Epithelial cell of proximal tubule (primary cell): ENCODE data around the gene LHFPL6. TPM values are rescaled to one million over a fixed set of nuclear protein-coding genes. Genes with fewer than 3 reads are reported as not detected.

ENCODE experiments used
- DNase-seq: peaks from one replicate; pipeline ENCODE4 v3.0.0-alpha.2; 2011; ENCODE audit warnings: low read depth
- H3K4me3 ChIP-seq: 2 replicates; pipeline ENCODE4 v1.5.1; 2011; ENCODE audit warnings: low read depth, mild to moderate bottlenecking, low read length
- total RNA-seq: library from RNA; depleted of rRNA; stranded (reverse); fragments of >200 nt; gene quantifications from 2 replicates; pipeline ENCODE4 v1.2.3, GENCODE V29; 2015
- TF ChIP-seq, protein P1 (sequence below): conservative IDR thresholded peaks from 2 replicates; pipeline ENCODE4 v1.5.1; 2012; ENCODE audit warnings: low read depth, mild to moderate bottlenecking, low read length

LHFPL6 gene
- total RNA-seq, 1 donor from 2014 or later = 5.2 TPM

DNA sequence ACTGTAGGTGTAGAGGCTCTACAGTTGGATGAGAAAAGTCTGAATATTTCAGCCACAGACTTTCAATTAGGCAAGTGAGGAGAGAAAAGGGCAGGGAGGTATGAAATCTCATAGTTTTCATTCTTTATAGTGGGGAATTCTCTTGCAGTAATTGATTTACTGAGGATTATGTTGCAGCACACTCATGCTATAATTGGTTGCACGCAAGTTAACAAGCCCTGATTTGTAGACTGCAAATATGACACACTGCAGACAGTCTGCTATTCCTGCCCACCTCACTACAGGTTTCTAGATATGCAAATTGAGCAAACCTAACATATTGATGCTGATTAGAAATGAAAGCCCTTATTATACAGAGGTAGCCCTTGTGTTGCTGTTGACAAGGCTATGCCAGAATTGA, 139.4 kb downstream of the LHFPL6 start:
- H3K4me3 ChIP-seq = no peak overlapping the region
- TF ChIP-seq, protein P1, sequence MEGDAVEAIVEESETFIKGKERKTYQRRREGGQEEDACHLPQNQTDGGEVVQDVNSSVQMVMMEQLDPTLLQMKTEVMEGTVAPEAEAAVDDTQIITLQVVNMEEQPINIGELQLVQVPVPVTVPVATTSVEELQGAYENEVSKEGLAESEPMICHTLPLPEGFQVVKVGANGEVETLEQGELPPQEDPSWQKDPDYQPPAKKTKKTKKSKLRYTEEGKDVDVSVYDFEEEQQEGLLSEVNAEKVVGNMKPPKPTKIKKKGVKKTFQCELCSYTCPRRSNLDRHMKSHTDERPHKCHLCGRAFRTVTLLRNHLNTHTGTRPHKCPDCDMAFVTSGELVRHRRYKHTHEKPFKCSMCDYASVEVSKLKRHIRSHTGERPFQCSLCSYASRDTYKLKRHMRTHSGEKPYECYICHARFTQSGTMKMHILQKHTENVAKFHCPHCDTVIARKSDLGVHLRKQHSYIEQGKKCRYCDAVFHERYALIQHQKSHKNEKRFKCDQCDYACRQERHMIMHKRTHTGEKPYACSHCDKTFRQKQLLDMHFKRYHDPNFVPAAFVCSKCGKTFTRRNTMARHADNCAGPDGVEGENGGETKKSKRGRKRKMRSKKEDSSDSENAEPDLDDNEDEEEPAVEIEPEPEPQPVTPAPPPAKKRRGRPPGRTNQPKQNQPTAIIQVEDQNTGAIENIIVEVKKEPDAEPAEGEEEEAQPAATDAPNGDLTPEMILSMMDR = no peak
- DNase-seq = no peak

DNA sequence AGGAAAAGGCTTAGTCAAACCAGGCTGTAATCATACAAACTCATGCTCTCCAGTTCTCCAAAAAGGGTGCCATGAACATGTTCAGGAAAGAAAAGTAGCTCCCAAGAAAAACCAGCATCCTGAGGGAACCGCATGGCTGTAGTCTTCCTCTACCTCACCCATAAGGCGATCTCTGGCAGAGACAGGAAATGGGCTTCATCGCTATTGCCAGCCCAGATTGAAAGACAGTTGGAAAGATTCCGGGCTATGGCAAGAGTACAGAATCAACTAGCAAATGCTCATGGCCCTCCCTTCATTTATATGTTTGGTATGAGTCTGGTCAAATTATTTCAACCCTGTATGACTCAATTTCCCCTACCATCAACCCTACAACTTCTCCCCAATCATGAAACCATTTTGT, 140.1 kb downstream of the LHFPL6 start:
- H3K4me3 ChIP-seq = no peak overlapping the region
- TF ChIP-seq, protein P1 = no peak
- DNase-seq = no peak

DNA sequence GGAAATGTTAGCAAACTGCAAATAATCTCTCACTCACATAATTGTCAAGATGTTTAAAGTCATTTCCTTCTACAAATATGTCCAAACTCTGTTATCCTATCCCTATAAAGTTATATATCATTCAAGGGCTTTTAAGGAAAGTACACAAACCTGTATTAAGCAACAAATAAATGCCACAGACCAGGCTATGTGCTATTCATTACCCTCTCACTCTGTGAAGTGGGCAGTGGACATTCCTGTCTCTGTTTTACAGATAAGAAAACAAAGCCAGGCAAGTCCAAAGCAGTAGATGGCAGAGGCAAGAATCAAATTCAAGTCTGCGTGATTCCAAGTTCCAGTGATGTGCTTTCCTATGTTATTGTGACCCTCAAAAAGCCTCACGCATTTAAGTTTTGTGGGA, 140.6 kb downstream of the LHFPL6 start:
- TF ChIP-seq, protein P1 = no peak
- H3K4me3 ChIP-seq = no peak overlapping the region
- DNase-seq = no peak

DNA sequence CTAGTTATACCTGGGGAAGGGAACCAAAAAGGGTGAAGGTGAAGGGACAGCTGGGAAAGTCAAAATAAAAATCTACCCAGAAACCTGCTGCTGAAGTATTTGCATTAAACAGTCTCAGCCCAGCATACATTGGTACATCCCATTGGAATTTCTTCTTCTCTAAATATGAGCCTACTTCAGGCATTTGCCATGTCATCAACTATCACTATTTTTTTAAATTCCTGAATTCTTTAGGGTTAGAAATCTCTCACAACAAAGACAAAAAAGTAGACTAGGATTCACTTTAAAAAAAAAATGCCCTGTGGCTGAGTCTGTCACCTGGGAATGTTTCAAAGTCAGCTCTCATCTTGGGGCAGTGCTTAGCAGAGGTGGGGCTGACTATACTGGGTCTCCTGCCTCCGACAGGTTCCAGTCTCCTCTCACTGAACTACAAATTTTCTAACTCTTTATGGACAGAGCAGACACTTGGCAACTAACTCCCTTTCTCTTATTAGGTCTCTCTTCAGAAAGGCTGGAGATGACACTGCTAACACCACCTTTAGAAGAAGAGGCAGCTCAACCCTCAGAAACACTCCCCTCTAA, 141.2 kb downstream of the LHFPL6 start:
- DNase-seq = no peak
- TF ChIP-seq, protein P1 = no peak
- no peak overlapping the region for H3K4me3 ChIP-seq

DNA sequence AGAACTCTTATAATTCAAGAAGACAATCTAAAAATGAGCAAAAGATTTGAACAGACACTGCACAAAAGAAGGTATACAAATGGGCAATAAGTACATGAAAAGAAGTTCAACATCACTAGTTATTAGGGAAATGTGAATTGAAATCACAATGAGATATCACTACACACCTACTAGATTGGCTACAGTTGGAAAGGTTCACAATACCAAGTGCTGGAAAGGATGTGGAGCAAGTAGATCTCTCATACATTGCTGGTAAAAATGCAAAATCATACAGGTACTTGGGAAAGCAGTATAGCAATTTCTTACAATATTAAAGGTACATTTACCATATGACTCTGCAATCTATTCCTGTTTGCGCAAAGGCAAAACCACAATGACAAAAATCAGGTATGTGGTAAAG, 145.7 kb downstream of the LHFPL6 start:
- H3K4me3 ChIP-seq = no peak overlapping the region
- DNase-seq = no peak
- TF ChIP-seq, protein P1 = no peak

DNA sequence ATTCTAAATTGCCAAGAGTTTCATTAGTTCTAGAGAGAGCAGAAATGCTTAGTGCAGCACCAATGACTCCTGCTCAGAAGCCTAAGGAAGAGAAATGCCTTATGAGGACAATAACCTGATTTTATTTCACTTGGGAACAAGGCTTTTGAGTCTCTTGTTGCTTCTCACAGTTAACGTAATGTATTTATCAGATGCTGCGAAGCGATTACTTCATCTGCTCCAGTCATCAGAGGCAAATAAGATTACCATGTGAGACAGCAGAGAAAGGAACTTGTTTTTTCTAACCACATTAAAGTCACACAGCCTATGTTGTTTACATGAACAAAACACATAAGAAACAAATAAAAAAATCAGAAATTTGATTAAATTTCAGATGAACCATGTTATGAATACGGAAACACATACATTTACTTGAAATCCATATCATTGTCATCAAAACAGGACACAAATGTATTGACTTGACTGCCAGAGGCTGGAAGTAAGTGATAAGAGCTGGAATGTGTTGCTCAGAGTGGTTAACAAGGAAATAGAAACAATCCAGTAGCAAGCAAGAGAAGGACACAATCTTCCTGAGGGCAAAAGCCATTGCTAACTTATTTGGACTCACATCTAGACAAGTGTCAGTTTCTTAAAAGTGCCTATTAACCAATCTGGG, 147.3 kb downstream of the LHFPL6 start:
- DNase-seq = no peak
- no peak overlapping the region for H3K4me3 ChIP-seq
- TF ChIP-seq, protein P1 = no peak

DNA sequence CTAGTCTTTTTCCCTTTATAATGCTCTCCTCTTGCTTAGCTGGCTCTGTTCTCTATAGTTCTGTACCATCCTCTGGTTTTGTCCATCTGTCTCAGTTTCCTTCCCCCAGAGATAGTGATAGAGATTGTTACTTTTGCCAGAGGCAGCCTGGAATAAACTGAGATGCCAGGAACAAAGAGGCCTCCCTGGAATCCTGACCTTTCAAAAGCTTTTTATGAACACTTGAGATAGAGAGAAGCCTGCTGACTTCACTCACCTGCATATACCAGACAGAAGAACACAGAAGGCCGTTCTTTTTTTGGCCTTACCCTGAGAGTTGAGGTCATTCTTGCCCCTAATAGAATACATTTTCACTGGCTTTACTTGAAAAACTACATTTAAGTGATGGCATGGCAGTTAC, 150.2 kb downstream of the LHFPL6 start:
- H3K4me3 ChIP-seq = no peak overlapping the region
- no peak for DNase-seq
- TF ChIP-seq, protein P1 = no peak
